Central memory CD4-positive, alpha-beta T cell (primary cell): ENCODE data around the gene C2orf68.
"Not testable (repeated sequence)": the region's sequence is repeated elsewhere in the genome, so short reads cannot be mapped to it uniquely, and the experiment has no call there.

Experiments
- DNase-seq: peaks from one replicate; pipeline ENCODE4 v3.0.0; 2022

The C2orf68 gene

GRCh38 chr2:85579266-85579935, 32.5 kb downstream of the C2orf68 start:
- no peak for DNase-seq

DNA sequence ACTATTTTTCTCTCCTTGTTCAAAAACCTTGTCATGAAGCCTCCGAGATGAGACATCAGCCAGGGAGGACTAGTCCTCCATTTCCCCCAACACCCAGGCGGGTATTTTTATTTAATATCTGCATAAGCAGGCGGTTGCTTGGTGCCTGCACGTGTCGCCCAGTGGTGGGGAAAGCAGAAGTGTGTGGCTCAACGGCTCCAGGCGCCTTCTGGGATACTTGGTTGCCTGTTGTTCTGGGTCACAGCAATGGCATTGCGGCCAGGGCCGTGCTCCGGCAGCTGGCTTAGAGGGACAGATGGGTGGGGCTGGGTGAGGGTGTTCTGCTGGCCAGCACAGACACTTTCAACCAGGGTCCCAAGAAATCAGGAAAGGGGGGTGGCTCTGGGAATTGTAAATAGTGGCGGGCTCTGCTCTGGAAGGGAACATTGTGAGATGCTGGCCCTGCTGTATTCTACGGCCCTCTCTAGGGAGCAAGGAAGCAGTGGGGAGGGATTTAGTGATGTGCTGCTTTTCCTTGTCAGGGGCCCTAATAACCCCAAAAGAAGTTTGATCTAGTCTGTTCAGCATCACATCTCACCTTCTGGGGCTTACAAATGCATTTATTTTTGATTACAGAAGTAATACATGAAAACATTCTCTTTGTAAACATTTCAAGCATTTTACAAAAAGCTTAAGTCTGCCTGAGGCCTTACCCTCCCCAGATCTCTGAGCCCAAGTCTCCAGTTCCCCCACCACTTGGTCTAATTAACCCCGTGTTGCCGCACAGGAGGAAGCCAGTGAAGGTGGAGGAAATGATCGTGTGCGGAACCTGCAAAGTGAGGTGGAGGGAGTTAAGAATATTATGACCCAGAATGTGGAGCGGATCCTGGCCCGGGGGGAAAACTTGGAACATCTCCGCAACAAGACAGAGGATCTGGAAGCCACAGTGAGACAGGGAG, 33.4 kb downstream of the C2orf68 start:
- no peak for DNase-seq

GRCh38 chr2:85577386-85578242, 34.3 kb downstream of the C2orf68 start, which contains the start of gene VAMP8:
VAMP8 (plus strand) TSS chr2:85577586; CDS start chr2:85577647, 61 bp downstream.
- DNase-seq, result peak; percentile 56

DNA sequence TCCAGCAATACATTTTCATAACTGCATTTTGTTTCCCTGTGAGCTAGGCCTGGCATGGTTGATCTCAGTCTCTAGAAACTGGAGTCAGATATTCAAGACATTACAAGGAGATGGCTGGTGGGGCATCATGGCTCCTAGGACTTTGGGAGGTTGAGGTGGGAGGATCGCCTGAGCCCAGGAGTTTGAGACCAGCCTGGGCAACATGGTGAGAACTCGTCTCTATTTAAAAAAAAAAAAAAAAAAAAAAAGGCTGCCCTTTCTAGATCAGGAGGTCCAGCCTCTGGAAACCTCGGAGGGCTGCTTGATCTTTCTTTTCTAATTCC, 34.8 kb downstream of the C2orf68 start:
- DNase-seq, result no peak

DNA sequence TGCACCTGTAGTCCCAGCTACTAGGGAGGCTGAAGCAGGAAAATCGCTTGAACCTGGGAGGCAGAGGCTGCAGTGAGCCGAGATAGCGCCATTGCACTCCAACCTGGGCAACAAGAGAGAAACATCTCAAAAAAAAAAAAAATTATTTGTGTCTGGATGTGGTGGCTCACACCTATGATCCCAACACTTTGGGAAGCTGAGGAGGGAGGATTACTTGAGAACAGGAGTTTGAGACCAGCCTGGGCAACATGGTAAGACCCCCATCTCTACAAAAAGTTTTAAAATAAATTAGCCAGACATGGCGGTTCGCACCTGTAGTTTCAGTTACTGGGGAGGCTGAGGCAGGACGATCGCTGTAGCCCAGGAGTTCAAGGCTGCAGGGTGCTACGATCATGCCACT, 36.1 kb downstream of the C2orf68 start:
- no peak for DNase-seq

DNA sequence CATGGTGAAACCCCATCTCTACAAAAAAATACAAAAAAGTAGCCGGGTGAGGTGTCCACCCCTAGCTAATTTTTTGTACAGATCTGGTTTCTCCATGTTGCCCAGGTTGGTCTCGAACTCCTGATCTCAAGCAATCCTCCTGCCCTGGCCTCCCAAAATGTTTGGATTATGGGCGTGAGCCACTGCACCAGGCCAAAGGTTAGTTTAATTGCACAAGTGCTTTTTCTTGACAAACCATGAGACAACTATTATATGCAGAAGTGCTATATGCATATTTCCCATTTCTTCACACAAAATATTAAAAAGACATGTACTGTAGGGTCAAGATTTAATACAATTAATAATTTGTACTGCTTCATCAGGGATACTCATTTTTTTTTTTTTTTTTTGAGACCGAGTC, 45.6 kb downstream of the C2orf68 start:
- DNase-seq, result no peak

GRCh38 chr2:85564144-85564563, 47.7 kb downstream of the C2orf68 start:
- DNase-seq, result no peak

- DNase-seq, result peak; percentile 86
These were observed 50.3 kb downstream of the C2orf68 start, which contains the start of gene GGCX for GRCh38 chr2:85561280-85562212. GGCX (minus strand) TSS chr2:85561493; CDS start chr2:85561428, 65 bp downstream.

- DNase-seq, result no peak
These were observed 51.0 kb downstream of the C2orf68 start for GRCh38 chr2:85560812-85561279.

DNA sequence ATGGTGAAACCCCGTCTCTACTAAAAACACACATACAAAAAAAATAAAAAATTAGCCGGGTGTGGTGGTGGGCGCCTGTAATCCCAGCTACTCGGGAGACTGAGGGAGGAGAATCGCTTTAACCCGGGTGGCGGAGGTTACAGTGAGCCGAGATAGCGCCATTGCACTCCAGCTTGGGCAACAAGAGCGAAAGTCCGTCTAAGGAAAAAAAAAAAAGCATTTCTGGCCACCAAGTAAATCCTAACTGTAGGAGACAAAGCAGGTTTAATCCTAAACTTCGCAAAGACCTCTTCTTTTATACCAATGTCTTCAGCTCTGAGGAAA, 51.5 kb downstream of the C2orf68 start:
- not testable (repeated sequence) for DNase-seq

- no peak for DNase-seq
These were observed 53.7 kb downstream of the C2orf68 start for GRCh38 chr2:85558160-85558559.

GRCh38 chr2:85557130-85557529, 54.7 kb downstream of the C2orf68 start:
- DNase-seq, result no peak
